Measurements from ENCODE around the gene INTS11.

DNA sequence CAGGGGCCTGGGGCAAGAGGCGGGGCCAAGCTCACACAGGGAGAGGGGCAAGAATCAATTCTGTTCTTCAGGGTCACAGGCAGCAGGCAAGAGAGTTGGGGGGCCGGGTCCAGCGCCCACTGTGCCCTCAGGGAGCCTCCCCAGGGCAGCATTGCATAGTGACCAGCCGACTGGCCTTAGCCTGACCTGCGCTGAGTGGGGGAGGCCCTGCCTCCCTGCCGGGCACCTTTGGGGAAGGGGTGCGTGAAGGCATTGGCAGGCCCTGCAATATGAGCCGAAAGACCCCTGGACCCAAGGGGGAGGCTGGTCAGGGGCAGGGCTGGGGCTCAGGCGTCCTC lies 32.0 kb downstream of the INTS11 start:
- TF ChIP-seq, protein P1, sequence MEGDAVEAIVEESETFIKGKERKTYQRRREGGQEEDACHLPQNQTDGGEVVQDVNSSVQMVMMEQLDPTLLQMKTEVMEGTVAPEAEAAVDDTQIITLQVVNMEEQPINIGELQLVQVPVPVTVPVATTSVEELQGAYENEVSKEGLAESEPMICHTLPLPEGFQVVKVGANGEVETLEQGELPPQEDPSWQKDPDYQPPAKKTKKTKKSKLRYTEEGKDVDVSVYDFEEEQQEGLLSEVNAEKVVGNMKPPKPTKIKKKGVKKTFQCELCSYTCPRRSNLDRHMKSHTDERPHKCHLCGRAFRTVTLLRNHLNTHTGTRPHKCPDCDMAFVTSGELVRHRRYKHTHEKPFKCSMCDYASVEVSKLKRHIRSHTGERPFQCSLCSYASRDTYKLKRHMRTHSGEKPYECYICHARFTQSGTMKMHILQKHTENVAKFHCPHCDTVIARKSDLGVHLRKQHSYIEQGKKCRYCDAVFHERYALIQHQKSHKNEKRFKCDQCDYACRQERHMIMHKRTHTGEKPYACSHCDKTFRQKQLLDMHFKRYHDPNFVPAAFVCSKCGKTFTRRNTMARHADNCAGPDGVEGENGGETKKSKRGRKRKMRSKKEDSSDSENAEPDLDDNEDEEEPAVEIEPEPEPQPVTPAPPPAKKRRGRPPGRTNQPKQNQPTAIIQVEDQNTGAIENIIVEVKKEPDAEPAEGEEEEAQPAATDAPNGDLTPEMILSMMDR (conservative IDR thresholded peaks at IDR 0.05; ENCODE audit: low read depth in 2 of 2): no peak
- TF ChIP-seq POLR2AphosphoS5 (IDR thresholded peaks at IDR 0.05; ENCODE audit: low read depth) (no peak), EZH2 (IDR thresholded peaks at IDR 0.05; ENCODE audit: low read depth, unreplicated experiment) (no peak), EZH2phosphoT487 (IDR thresholded peaks at IDR 0.05; ENCODE audit: unreplicated experiment) (no peak), JUNB (IDR thresholded peaks at IDR 0.05; ENCODE audit: unreplicated experiment) (no peak), ZNF331 (CRISPR knock-in tag; IDR thresholded peaks at IDR 0.05; ENCODE audit: low read depth) (no peak), NANOG (IDR thresholded peaks at IDR 0.05; ENCODE audit: borderline replicate concordance) (no peak), CREB1 (CRISPR knock-in tag; IDR thresholded peaks at IDR 0.05; ENCODE audit: low read depth) (no peak), STAT1 (IDR thresholded peaks at IDR 0.05; ENCODE audit: unreplicated experiment) (no peak), ZNF114 (CRISPR knock-in tag; IDR thresholded peaks at IDR 0.05) (no peak)
- TF ChIP-seq, protein P2, sequence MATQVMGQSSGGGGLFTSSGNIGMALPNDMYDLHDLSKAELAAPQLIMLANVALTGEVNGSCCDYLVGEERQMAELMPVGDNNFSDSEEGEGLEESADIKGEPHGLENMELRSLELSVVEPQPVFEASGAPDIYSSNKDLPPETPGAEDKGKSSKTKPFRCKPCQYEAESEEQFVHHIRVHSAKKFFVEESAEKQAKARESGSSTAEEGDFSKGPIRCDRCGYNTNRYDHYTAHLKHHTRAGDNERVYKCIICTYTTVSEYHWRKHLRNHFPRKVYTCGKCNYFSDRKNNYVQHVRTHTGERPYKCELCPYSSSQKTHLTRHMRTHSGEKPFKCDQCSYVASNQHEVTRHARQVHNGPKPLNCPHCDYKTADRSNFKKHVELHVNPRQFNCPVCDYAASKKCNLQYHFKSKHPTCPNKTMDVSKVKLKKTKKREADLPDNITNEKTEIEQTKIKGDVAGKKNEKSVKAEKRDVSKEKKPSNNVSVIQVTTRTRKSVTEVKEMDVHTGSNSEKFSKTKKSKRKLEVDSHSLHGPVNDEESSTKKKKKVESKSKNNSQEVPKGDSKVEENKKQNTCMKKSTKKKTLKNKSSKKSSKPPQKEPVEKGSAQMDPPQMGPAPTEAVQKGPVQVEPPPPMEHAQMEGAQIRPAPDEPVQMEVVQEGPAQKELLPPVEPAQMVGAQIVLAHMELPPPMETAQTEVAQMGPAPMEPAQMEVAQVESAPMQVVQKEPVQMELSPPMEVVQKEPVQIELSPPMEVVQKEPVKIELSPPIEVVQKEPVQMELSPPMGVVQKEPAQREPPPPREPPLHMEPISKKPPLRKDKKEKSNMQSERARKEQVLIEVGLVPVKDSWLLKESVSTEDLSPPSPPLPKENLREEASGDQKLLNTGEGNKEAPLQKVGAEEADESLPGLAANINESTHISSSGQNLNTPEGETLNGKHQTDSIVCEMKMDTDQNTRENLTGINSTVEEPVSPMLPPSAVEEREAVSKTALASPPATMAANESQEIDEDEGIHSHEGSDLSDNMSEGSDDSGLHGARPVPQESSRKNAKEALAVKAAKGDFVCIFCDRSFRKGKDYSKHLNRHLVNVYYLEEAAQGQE (IDR thresholded peaks at IDR 0.05; ENCODE audit: unreplicated experiment): no peak
- TF ChIP-seq, protein P3, sequence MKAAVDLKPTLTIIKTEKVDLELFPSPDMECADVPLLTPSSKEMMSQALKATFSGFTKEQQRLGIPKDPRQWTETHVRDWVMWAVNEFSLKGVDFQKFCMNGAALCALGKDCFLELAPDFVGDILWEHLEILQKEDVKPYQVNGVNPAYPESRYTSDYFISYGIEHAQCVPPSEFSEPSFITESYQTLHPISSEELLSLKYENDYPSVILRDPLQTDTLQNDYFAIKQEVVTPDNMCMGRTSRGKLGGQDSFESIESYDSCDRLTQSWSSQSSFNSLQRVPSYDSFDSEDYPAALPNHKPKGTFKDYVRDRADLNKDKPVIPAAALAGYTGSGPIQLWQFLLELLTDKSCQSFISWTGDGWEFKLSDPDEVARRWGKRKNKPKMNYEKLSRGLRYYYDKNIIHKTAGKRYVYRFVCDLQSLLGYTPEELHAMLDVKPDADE (IDR thresholded peaks at IDR 0.05): no peak

Data from GM23338 (cell line).